PFSK-1 (cell line): ENCODE data around the gene BABAM2.

Source experiments
- REST ChIP-seq, 2 experiments: IDR thresholded peaks; 2 replicates each; pipeline versions ENCODE4 v1.6.1 to v1.8.0; 2011 to 2012; ENCODE audit warnings: low read depth in 2 of 2, low read length in 2 of 2, control low read depth in 1 of 2, inconsistent platforms in 1 of 2, mild to moderate bottlenecking in 1 of 2, moderate library complexity in 1 of 2; ENCODE audit not compliant: insufficient read depth in 1 of 2
- TAF1 ChIP-seq: IDR thresholded peaks from 2 replicates; pipeline ENCODE4 v1.6.1; 2012; ENCODE audit warnings: low read length, control low read depth, borderline replicate concordance; ENCODE audit not compliant: insufficient read depth

GRCh38 chr2:28142386-28142785 lies 251.9 kb downstream of the BABAM2 start:
- TF ChIP-seq TAF1: no peak
- TF ChIP-seq REST (IDR thresholded peaks at IDR 0.05; ENCODE audit: insufficient read depth in 1 of 2, low read depth in 2 of 2, low read length in 2 of 2): no peak
